Fibroblast of the aortic adventitia (primary cell): ENCODE measurements around the gene KRT4. TPM values are rescaled to one million over a fixed set of nuclear protein-coding genes. Genes with fewer than 3 reads are reported as not detected.

Experiments used
- DNase-seq: peaks from one replicate; pipeline ENCODE4 v3.0.0-alpha.2; 2010; ENCODE audit warnings: low read depth
- H3K4me3 ChIP-seq: 2 replicates; pipeline ENCODE4 v1.5.1; 2011; ENCODE audit warnings: low read depth, mild to moderate bottlenecking, control low read depth, low read length, moderate library complexity
- total RNA-seq: library from RNA; depleted of rRNA; stranded (reverse); fragments of >200 nt; gene quantifications from 2 replicates; pipeline ENCODE4 v1.2.3, GENCODE V29; 2012; ENCODE audit warnings: low replicate concordance
- TF ChIP-seq, protein P1 (sequence below): IDR thresholded peaks from 2 replicates; pipeline ENCODE4 v1.5.1; 2011; ENCODE audit warnings: mild to moderate bottlenecking, low read length, control low read depth, inconsistent platforms; ENCODE audit not compliant: insufficient read depth

Gene KRT4
- total RNA-seq, 1 donor, result not detected

DNA sequence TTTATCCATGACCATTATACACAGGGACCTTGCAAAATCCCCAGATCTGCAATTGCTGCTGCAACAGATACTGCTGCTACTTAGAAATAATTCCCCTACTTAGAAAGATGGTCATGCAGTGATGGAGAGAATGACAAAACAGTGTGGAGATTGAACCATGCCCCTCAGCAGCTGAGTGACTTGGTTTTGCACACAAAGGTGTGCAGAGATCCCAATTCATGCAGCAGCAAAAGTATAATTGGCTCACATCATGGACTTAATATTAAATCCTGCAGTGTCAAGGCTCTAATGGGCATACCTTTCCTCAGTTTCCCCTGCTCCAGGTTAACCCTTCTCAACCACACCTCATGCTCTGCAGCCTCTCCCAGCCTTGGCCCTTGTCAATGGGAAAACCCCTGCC, 37.9 kb upstream of the KRT4 start:
- DNase-seq, result no peak
- TF ChIP-seq, protein P1, sequence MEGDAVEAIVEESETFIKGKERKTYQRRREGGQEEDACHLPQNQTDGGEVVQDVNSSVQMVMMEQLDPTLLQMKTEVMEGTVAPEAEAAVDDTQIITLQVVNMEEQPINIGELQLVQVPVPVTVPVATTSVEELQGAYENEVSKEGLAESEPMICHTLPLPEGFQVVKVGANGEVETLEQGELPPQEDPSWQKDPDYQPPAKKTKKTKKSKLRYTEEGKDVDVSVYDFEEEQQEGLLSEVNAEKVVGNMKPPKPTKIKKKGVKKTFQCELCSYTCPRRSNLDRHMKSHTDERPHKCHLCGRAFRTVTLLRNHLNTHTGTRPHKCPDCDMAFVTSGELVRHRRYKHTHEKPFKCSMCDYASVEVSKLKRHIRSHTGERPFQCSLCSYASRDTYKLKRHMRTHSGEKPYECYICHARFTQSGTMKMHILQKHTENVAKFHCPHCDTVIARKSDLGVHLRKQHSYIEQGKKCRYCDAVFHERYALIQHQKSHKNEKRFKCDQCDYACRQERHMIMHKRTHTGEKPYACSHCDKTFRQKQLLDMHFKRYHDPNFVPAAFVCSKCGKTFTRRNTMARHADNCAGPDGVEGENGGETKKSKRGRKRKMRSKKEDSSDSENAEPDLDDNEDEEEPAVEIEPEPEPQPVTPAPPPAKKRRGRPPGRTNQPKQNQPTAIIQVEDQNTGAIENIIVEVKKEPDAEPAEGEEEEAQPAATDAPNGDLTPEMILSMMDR, result no peak
- no peak overlapping the region for H3K4me3 ChIP-seq

DNA sequence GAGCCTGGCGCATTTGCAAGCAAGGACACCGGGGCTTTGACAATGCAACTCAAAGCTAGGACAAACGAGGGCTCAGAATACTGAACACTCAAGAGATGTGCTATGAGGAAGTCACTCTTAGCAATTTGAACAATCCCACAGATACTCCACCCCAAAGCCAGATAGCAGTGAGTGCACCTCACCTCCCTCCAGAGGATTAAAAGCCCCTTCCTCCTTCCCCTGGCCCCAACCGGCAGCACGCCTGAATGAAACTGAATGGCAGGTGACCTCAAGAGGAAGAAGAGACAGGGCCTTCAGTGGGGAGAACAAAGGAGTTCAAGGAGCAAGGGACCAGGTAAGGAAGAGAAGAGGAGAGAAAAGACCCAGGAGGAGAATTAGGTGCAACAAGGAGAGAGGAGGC, 36.8 kb upstream of the KRT4 start:
- DNase-seq, result no peak
- TF ChIP-seq, protein P1, result no peak
- H3K4me3 ChIP-seq, result no peak overlapping the region

DNA sequence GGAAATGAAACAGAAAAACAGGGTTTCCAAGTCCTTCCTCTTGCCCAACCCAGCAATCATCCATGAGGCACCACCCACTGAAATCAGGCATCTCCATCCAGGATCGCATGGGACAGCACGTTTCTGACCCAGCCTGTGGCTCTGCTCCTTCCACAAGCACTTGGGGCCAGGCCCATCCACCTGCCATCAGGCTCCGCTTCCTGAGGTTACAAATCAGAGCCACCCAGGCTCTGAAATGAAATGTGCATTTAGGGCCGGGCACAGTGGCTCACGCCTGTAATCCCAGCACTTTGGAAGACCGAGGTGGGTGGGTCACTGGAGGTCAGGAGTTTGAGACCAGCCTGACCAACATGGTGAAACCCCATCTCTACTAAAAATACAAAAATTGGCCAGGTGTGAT, 35.6 kb upstream of the KRT4 start:
- TF ChIP-seq, protein P1, result no peak
- no peak overlapping the region for H3K4me3 ChIP-seq
- no peak for DNase-seq

DNA sequence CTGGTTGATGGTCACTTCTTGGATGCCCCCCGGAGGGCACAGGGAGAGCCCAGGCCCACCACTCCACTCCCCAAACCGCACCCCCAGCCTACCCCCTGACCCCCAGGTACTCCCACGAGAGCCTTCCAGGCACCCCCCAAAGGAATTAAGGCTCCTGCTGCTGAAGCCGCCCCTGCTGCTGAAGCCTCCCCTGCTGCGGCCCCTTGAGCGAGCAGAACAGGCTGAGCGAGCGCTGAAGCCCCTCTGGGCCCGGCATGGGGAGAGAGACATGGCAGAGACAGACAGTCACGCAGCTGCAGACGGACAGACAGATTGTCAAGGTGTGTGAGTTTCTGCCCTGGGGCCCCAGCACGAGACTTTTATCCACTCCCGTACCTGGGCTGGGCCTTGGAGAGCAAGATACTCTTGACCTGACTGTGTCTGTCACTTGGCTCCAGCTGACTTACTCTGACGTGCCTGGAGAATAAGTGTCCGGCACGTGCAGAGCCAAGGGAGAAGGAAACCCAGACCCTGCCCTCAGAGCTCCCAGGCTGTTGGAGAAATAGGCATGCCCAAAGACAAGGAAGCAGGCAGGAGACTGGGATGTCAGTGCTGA, 34.8 kb upstream of the KRT4 start, which contains the start of gene KRT78:
Gene KRT78 (minus strand): TSS at position 334 of the 595 bp plus-strand sequence. CDS start 64 bp downstream, at position 270.
- H3K4me3 ChIP-seq, result no peak within 1 kb of the TSS
- no peak for DNase-seq
- TF ChIP-seq, protein P1, result no peak

DNA sequence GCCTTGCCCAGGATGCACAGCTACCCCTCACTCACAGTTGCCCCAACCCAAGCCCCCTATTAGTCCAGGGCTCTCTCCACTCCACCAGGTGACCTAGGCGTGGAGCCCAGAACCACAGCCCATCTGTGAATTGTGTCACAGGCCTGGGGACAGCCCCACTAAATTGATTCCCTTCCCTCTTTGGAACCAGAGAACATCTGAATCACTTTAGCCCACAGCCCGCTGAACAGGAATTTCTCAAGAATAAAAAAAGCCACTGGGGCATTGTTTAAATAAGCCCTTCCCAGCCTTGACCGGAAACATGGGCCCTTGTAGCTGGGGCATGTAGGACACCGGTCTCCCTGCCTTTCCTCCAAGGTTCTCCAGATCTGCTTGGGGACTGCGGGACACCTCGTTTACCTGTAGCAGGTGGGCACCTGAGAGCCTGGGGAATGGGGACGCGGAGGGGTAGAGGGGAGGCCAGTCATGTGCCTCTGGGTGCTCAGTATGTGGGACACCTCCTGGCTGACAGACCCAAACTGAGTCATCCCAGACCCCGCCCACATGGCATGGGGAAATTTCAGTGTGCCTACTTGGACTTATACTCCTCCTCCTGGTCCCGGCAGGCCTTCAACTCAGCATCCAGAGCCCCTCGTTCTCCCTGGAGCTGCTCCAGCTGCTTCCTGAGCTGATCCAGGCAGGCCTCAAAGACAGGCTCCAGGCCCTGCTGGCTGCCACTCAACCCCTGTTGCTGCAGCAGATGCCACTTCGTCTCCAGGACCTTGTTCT, 33.6 kb upstream of the KRT4 start:
- TF ChIP-seq, protein P1, result no peak
- no peak overlapping the region for H3K4me3 ChIP-seq
- DNase-seq, result peak; percentile 22

DNA sequence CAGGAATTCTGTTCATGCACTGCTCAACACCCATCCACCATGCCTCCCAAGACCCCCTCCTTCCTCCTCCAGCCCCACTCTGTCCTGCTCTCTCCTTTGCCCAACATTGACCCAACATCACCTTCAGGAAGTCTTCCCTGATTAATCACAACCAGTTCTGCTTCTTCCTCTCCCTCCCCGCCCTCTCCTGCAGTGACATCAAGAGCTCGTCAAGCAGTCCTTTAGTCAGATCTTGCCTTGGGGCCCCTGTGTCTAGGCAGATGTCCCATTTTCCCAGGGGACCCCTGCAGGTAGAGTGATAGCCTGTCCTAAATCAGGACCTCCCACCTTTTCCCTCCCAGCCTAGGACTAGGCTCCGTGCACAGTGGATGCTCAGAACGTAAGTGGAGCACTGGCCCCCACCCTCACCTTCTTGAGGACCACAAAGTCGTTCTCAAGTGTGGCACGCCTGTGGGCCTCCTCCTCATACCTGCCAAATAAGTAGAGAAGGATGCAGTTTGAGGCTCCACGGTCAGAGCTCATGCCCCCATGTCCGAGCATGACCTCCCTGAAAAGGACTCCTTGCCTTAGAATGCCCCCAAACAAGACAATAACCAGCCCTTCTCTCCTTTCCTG, 32.5 kb upstream of the KRT4 start:
- TF ChIP-seq, protein P1, result no peak
- H3K4me3 ChIP-seq, result no peak overlapping the region
- no peak for DNase-seq
